NT2/D1 (cell line): Measurements from ENCODE around the gene UBAC2.

ENCODE experiments used
- SUZ12 ChIP-seq: IDR thresholded peaks from 2 replicates; pipeline ENCODE4 v1.6.1; 2011; ENCODE audit not compliant: insufficient read length, insufficient read depth; ENCODE audit errors: extremely low read depth
- YY1 ChIP-seq: IDR thresholded peaks from 2 replicates; pipeline ENCODE4 v1.6.1; 2011; ENCODE audit not compliant: insufficient read length, insufficient read depth
- ZNF274 ChIP-seq: IDR thresholded peaks from 2 replicates; pipeline ENCODE4 v1.6.1; 2011; ENCODE audit warnings: mild to moderate bottlenecking, low read depth, low read length

GRCh38 chr13:99399623-99399974, 198.9 kb downstream of the UBAC2 start:
- no peak for TF ChIP-seq YY1
- TF ChIP-seq SUZ12, result no peak
- no peak for TF ChIP-seq ZNF274
